HG03460 (cell line): Measurements from ENCODE around the gene SLC66A1.

Experiments
- ATAC-seq: cut with Tn5 transposase; IDR thresholded peaks from one replicate; pipeline ENCODE4 v1.9.1; 2021; ENCODE audit not compliant: unreplicated experiment

SLC66A1 gene

GRCh38 chr1:19360432-19360831 lies 48.3 kb downstream of the SLC66A1 start:
- ATAC-seq, result no peak

DNA sequence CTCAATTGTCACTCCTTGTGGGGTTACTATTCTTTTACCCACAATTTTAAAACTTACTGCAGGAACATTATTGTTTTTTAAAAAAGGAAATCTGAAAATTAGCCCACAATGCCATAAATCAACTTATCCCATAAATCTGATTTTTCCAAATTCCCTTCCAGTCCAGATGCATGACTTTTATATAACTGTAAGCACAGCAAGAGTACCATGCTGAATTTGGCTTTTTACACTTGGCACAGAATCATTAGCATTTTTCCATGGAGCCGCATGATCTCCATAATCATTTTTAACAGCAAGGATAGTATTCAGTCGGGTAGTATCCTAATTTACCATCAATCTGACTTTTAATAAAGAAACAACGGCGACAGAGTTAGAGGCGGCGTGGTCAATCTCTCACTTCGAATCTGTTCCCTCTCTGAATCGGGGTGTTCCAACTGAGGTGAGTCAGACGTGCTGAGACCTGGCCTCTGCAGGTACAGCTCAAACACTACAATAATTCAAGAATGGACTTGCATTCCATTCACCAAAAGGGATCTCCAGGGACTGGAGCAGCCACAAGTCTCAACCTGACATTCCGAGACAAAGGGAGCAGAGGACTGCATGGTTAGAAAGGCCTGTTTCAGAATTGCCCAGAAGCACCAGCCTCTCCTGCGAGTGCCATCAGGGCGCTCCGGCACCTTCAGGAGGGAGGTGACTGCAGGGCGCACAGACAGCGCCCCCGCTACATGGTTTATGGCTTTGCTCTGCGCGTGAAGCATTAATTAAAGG lies 48.9 kb downstream of the SLC66A1 start:
- no peak for ATAC-seq

GRCh38 chr1:19361611-19362147 lies 49.6 kb downstream of the SLC66A1 start:
- ATAC-seq, result no peak

DNA sequence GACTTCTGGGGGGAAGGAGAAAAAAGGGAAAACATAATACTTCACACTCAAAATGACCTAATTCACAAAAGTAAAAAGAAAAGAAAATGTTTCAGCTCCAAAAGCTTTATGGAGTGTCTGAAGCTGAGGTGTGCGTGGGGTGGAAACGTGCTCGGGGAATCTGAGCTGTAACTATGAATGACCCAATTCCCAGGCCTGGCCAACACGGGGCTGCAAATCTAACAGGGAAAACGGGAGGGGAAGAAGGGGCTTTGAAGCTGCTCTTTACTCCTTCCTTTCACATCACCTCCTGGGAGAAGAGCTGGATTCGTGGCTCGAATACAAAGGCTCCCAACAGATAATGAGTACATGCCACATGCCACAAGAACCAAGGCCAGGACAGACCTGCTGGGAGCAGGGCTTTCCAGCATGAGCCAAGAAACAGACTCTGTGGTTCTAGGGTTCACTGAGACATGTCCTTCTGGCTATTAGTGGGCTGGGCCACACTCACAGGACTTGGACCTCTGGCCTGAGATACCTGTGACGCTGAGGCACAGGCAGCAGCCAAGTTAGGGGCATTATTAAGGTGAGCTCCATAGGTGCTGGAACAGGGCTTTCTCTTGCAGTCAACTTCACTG lies 51.5 kb downstream of the SLC66A1 start:
- no peak for ATAC-seq

DNA sequence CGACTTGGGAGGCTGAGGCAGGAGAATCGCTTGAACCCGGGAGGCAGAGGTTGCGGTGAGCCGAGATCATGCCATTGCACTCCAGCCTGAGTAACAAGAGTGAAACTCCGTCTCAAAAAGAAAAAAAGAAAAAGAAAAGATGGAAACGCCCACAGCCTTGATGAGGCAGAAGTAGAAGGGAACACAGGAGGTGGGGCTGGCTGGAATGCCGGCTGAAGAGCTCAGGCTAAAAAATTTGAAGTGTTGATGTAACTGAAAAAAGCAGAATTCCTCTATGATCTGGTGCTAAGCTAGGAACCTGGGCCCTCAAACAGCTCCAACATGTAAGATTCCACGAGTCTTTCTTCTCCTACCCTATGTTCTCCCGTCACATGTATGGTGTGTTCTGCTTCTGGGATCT lies 53.6 kb downstream of the SLC66A1 start:
- no peak for ATAC-seq

DNA sequence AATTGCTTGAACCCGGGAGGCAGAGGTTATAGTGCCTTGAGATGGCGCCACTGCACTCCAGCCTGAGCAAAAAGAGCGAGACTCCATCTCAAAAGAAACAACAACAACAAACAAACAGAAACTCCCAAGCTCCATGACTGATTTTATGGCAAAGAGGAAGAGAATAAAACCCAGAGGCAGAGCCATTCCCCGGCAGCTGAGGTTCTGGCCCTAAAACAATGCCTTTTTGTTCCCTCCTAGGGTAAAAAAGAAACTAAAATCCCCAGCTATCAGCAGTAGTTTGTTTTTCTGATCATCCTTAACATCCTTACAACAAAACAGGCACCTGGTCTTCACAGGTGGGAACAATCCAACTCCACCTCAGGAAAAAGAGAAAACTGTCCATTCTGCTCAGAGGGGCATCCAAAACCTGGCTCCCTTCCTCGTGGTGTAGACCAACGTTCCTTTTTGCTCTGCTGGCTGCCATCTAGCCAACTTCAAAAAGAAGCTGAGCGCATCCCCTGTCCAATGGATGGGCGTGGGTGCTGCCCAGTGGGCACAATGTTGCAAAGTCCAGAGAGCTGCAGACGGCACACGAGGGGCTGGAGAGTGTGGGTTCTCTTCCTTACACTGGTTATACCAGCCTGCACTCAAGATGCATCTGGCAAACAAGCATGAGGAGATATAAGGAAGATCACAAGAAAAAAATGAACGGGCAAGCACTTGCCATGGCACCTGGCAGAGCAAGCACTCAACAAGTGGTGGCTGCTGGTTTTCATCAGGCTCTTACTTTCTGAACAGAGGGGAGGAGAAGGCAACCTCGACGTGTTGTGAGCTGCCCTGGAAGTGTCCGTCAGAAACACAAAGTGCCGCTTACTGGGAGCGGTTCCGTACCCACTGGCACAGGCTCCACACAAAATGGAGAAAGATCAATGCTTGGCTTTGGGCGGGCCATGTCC lies 54.7 kb downstream of the SLC66A1 start:
- no peak for ATAC-seq

DNA sequence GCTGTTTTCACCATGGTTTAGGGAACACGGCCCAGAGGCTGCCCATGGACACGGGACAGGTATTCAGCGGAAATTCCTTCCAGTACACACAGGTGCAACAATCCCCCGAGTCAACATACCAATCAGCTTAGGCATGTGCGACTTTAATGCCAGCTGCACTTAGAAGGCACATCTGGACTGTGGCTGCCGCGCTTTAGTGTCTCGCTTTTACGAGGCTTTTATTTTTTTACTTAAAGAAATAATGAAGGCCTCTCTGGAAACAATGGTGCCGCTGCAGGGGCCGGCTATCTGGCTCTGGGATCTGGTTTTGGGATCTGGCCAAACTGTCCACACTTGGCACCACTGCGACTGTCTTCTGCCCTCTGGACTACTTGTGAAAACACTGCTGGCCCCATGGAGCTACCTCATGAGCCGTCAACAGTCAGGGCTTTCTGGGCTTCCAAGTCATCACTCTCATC lies 55.5 kb downstream of the SLC66A1 start:
- ATAC-seq, result no peak

DNA sequence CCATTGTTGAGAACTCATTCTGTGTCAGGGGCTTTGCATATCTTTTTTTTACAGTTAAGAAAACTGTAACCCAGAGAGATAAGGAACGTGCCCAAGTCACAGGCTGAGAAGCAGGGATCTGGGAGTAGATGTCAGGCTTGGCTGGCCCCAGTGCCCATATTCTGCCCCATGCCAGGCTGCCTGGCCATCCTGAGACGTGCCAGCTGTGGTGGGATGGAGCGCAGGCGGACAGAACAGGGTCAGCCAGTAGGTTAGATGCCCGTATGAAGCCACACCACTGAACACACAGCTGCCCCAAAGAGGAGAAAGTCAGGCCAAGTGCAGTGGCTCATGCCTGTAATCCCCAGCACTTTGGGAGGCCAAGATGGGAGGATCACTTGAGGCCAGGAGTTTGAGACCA lies 55.9 kb downstream of the SLC66A1 start:
- ATAC-seq, result no peak

DNA sequence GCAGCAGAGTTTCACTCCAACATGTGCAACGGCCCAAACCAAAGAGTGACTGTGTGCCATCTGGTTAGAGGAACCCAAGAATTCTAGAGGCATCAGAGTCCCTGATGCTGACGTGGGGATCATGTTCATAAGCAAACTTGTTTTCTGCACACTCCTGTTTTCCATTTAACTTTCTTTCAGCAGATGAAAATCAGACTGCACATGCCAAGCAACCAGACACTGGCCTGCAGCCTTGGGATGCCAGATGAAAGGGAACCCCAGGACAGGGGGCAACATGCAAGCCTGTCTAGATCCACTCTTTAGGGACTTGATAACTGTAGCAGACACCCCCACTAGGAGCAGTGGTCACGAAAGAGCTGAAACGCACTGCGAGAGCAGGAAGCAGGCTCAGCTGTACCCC lies 56.8 kb downstream of the SLC66A1 start:
- ATAC-seq, result no peak

DNA sequence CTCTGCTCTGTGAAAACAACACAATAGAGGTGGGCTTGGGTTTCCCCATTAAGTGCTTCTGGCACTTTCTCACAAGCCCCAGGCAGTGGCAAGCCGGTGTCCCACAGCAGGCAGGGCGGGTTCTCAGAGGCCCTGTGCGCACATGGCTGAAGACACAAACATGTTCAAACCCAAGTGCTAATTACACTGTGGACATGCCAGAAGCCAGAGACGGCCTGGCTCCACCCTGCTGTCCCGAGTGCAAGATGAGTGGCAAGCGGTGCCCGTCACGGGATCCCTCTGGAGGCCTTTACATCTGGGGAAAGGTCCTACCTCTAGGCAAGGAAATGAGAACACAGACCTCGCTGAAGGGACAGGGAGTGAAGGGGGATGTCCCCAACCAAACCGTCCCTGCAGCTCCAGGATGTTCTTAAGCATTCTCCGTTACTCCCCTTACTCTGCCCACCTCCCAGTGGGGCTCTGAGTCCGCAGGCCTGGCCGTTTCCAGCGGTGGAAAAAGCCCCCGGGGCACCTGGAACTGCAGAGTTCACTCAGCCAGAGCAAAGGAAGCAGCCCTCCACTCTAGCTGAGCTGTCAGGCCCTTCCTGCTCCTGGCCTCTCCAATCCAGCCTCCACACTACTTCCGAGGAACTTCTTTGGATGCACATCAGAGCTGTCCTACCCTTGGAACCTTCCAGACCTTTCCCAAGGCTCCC lies 57.4 kb downstream of the SLC66A1 start:
- no peak for ATAC-seq

GRCh38 chr1:19370453-19371170 lies 58.5 kb downstream of the SLC66A1 start:
- ATAC-seq, result no peak

GRCh38 chr1:19371226-19372135 lies 59.4 kb downstream of the SLC66A1 start:
- no peak for ATAC-seq

- ATAC-seq, result no peak
These were observed 60.0 kb downstream of the SLC66A1 start for GRCh38 chr1:19372136-19372514.

DNA sequence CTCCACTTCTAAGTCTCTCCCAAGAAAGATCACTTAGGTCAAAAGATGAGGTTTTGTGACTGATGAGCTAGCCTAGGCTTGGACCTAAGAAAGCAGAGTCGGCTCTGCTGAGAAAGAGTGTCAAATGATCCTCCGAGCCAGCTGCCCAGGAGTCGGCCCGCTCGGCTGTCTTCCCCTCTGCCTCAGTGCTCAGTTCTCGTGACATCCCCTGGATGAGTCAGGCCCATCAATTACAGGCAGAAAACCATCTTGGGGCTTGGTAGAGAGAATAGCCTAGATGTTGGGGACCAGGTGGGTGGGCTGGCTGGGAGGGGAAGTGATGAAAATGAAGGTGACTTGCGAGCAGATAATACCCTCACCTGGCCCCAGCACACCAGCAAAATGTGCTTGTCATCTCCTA lies 60.5 kb downstream of the SLC66A1 start:
- ATAC-seq, result no peak

GRCh38 chr1:19373211-19374082 lies 61.3 kb downstream of the SLC66A1 start:
- no peak for ATAC-seq

DNA sequence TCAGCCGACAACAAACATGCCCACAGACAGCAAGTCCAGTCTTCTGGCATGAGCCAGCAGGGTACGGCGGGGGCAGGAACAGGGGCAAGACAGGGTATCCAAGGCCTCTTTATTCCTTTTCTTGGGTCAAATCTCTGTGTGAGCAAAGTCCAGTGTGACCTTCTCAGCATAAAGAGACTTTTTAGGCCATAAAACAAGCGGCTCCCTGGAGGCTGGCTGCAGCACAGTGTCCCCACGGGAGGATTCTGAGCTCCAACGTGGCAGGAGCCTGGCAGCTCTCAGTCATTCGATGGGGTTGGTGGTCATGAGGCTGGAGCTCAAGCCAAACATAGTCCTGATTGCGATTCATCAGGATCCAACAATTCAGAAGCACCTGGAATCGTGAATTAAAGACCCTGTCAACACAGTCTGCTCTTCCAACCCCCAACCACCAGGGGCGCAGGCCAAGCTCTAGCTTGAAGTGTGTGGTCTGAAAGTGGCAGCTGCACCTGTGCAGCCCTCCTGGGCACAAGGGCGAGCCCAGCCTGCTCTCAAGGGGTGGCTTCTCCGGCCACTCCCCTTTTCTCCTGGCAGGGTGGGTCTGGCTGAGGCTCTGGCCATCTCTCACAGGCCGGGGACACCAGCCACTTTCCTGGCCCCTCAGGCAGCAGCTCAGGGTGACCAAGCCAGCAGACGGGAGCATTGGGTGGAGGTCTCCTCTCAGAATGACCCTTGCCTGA lies 62.1 kb downstream of the SLC66A1 start:
- no peak for ATAC-seq

DNA sequence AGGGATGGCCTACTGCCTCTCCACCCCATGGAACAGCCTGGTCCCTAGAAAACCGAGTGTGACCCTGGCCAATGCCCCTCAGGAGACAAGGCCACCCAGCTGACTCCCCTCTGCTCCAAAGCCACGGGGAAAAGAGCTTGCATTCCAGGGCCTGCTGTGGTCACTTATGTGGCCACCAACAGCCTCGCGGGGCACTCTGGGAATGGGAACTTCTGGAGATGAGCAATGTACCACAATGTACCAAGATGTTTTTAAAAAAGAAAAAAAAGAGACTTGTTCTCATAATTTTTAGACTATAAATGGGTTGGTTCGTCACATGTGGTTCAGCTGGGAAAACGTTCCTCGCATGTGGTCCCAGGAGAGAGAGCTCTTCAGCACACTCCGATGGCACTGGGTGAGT lies 62.8 kb downstream of the SLC66A1 start:
- no peak for ATAC-seq
